Suprapubic skin (tissue), 4 donors: ENCODE results near the gene KCNG2.

Experiments used
- POLR2A ChIP-seq, 2 donors: fragments of 450-650 bp; IDR thresholded peaks; one replicate each; pipeline ENCODE4 v1.6.1; 2017; ENCODE audit warnings: antibody characterized with exemption in 2 of 2, mild to moderate bottlenecking in 2 of 2, moderate library complexity in 2 of 2
- POLR2AphosphoS5 ChIP-seq, 3 donors: sonication (generic); formaldehyde crosslinking; IDR thresholded peaks; one replicate each; pipeline ENCODE4 v1.6.1; 2017; ENCODE audit warnings: antibody characterized with exemption in 3 of 3
- TF ChIP-seq, protein P1 (sequence below), 2 donors: fragments of 200-600 bp in 1 of 2; fragments of 450-650 bp in 1 of 2; sonication (generic) in 1 of 2; IDR thresholded peaks; one replicate each; pipeline ENCODE4 v1.5.1; 2016 to 2019; ENCODE audit warnings: antibody characterized with exemption in 2 of 2, mild to moderate bottlenecking in 1 of 2, moderate library complexity in 1 of 2

DNA sequence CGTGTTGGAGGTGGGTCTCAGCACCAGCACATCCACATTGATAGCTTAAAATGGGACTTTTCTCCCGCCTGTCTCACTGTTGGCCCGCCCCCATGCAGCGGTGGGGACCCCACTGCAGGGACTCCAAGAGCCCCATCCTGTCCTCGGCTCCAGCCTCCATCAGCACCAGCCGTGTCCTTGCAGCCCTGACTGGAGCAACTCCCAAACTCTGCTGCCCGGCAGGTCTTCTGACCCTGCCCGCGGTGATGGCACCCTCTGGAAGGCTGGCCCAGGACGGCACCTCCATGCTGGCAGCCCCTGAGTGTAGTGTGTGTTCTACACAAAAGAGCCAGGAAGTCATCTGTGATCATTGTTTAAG is 41.6 kb upstream of the KCNG2 start:
- TF ChIP-seq POLR2AphosphoS5 (IDR thresholded peaks at IDR 0.05), result no peak
- TF ChIP-seq, protein P1, sequence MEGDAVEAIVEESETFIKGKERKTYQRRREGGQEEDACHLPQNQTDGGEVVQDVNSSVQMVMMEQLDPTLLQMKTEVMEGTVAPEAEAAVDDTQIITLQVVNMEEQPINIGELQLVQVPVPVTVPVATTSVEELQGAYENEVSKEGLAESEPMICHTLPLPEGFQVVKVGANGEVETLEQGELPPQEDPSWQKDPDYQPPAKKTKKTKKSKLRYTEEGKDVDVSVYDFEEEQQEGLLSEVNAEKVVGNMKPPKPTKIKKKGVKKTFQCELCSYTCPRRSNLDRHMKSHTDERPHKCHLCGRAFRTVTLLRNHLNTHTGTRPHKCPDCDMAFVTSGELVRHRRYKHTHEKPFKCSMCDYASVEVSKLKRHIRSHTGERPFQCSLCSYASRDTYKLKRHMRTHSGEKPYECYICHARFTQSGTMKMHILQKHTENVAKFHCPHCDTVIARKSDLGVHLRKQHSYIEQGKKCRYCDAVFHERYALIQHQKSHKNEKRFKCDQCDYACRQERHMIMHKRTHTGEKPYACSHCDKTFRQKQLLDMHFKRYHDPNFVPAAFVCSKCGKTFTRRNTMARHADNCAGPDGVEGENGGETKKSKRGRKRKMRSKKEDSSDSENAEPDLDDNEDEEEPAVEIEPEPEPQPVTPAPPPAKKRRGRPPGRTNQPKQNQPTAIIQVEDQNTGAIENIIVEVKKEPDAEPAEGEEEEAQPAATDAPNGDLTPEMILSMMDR (IDR thresholded peaks at IDR 0.05), result no peak
- TF ChIP-seq POLR2A (IDR thresholded peaks at IDR 0.05), result no peak
